ENCODE results near the gene RRM2.
"Not testable (repeated sequence)": the region's sequence is repeated elsewhere in the genome, so short reads cannot be mapped to it uniquely, and the experiment has no call there.

Gene RRM2

GRCh38 chr2:10132996-10133647, 10.6 kb downstream of the RRM2 start:
- DNase-seq = no peak

- no peak for DNase-seq
Measured at GRCh38 chr2:10135296-10136089, 13.0 kb downstream of the RRM2 start.

- DNase-seq = no peak
Measured at GRCh38 chr2:10136101-10136934, 13.8 kb downstream of the RRM2 start.

GRCh38 chr2:10137053-10137843, 14.7 kb downstream of the RRM2 start:
- no peak for DNase-seq

- no peak for DNase-seq
Measured at GRCh38 chr2:10139536-10139935, 17.0 kb downstream of the RRM2 start.

- DNase-seq = no peak
Measured at GRCh38 chr2:10140841-10141610, 18.5 kb downstream of the RRM2 start.

GRCh38 chr2:10141736-10142639, 19.4 kb downstream of the RRM2 start:
- DNase-seq = no peak

GRCh38 chr2:10142640-10142965, 20.1 kb downstream of the RRM2 start:
- DNase-seq = no peak

GRCh38 chr2:10144771-10145518, 22.4 kb downstream of the RRM2 start:
- no peak for DNase-seq

- DNase-seq = no peak
Measured at GRCh38 chr2:10145519-10146357, 23.2 kb downstream of the RRM2 start.

GRCh38 chr2:10146366-10147005, 23.9 kb downstream of the RRM2 start:
- DNase-seq = no peak

GRCh38 chr2:10147050-10147660, 24.6 kb downstream of the RRM2 start:
- not testable (repeated sequence) for DNase-seq

- no peak for DNase-seq
Measured at GRCh38 chr2:10148268-10148667, 25.7 kb downstream of the RRM2 start.

- no peak for DNase-seq
Measured at GRCh38 chr2:10149635-10150034, 27.1 kb downstream of the RRM2 start.

GRCh38 chr2:10150436-10150835, 27.9 kb downstream of the RRM2 start:
- DNase-seq = no peak

- no peak for DNase-seq
Measured at GRCh38 chr2:10151462-10151861, 28.9 kb downstream of the RRM2 start.

GRCh38 chr2:10157293-10157692, 34.8 kb downstream of the RRM2 start:
- DNase-seq = no peak

GRCh38 chr2:10158681-10159080, 36.1 kb downstream of the RRM2 start:
- no peak for DNase-seq

Measured in cortex of kidney (tissue), 1 donor.